ENCODE results near the gene TRIM25.
"Not testable (repeated sequence)": the region's sequence is repeated elsewhere in the genome, so short reads cannot be mapped to it uniquely, and the experiment has no call there.

TRIM25 gene

DNA sequence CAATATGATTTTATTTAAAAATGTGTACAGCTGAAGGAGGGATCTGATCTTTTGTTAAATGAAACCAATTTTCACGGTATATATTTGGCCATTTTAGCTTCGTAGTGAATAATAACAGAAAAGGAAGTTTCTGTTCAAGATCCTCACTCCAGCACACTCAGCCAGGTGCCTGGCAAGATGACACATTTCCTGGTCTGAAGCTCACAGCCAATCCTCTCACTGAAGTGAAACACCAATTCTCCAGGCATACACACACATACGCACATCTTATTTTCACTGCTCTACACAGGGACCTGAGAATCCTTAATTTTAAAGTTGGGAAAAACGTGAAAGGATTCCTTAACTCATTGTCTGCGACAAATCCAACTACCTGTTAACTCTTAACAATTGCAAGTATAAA lies 24.4 kb upstream of the TRIM25 start:
- not testable (repeated sequence) for H3K4me3 ChIP-seq (ENCODE audit: low read length); DNase-seq (ENCODE audit: low read depth, low spot score); H3K36me3 ChIP-seq (ENCODE audit: control insufficient read depth, insufficient read depth, low read length); H3K4me1 ChIP-seq (ENCODE audit: control insufficient read depth, insufficient read depth, low read length); H3K27ac ChIP-seq (ENCODE audit: low read length); H3K27me3 ChIP-seq (ENCODE audit: control insufficient read depth, insufficient read depth, low read length); H3K9me3 ChIP-seq (ENCODE audit: control insufficient read depth, insufficient read depth, low read length)
- WGBS (ENCODE audit: insufficient coverage, insufficient read length): no CpG with 5 or more reads among the region's 5 CpGs

DNA sequence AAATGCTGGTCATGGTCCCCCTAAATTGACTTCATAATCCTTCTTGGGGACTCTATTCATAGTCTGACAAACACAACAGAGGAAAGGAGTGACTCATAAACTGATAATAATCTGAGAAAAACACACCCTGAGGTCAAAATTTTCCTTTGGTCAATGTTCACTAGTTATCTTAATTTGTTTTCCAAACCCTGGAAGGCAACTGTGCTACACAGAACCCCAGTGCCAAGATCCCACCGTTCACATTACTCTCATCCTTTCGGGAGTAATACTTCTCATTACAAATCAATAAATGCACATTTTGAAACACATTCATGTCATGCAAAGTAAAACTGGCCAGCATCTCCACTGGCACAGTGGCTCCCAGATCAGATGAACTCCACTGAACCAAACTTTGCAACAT lies 23.8 kb upstream of the TRIM25 start:
- DNase-seq (ENCODE audit: low read depth, low spot score): no peak
- Histone ChIP-seq H3K36me3 (ENCODE audit: control insufficient read depth, insufficient read depth, low read length) (peaks cover 2% of the 10 kb centered on the region; the same call in 1 of the 2 replicates), H3K4me1 (ENCODE audit: control insufficient read depth, insufficient read depth, low read length) (no peaks in the 10 kb centered on the region), H3K27ac (ENCODE audit: low read length) (no peak overlapping the region), H3K4me3 (ENCODE audit: low read length) (no peak overlapping the region), H3K9me3 (ENCODE audit: control insufficient read depth, insufficient read depth, low read length) (no peaks in the 10 kb centered on the region), H3K27me3 (ENCODE audit: control insufficient read depth, insufficient read depth, low read length) (no peaks in the 10 kb centered on the region)
- WGBS (ENCODE audit: insufficient coverage, insufficient read length): no CpG with 5 or more reads among the region's 2 CpGs

DNA sequence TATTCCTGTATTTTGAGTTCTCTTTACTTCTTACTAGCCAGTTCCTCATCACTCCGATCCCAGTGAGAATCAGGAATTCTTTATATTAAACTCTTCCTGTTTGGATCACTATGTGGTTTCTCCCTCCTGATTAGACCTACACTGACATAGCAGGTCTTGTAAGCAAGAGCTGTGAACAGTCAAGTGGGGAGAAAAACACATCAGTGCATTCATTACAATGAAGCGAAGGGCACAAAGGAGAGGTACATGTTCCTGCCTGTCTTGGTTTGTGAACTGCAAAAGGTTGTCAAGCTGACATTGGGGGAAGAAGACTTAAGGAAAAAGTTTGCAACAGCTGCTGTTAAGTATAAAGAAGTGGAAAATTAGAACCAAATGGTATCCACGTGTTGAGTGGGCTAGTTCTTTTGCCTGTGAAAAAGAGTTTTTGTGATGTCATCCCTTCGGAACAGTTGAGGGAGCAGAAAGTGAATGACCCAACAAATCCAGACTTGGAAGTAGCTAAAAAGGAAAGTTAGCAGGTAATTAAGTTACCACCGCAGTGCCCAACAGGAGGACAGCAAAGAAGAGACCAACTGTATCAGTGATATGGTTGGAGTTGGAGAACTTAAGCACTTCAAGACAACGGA lies 23.0 kb upstream of the TRIM25 start:
- Histone ChIP-seq H3K27ac (ENCODE audit: low read length) (no peak overlapping the region), H3K36me3 (ENCODE audit: control insufficient read depth, insufficient read depth, low read length) (peaks cover 2% of the 10 kb centered on the region; the same call in 1 of the 2 replicates)
- no peak for DNase-seq (ENCODE audit: low read depth, low spot score)

DNA sequence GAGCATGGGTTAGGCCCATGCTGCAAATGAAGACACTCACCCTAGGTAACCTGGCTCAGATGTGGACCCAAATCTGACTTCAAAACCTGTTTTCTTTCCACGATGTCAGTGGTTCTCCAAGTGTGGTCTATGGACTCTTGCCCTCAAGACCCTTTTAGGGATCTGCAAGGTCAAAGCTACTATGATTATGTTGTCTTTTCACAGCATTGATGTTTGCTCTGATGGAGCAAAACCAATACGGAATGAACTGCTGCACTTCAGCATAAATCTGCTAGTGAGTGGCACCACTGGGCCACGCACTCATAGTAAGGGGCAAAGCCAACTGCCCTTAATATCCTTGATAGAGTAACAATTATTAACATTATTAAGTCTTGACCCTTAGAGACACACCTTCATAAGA lies 21.6 kb upstream of the TRIM25 start:
- no CpG with 5 or more reads among the region's 3 CpGs for WGBS (ENCODE audit: insufficient coverage, insufficient read length)
- H3K4me1 ChIP-seq (ENCODE audit: control insufficient read depth, insufficient read depth, low read length): no peaks in the 10 kb centered on the region
- no peaks in the 10 kb centered on the region for H3K27me3 ChIP-seq (ENCODE audit: control insufficient read depth, insufficient read depth, low read length)
- H3K4me3 ChIP-seq (ENCODE audit: low read length): no peak overlapping the region
- DNase-seq (ENCODE audit: low read depth, low spot score): no peak
- peaks cover 2% of the 10 kb centered on the region; the same call in 1 of the 2 replicates for H3K36me3 ChIP-seq (ENCODE audit: control insufficient read depth, insufficient read depth, low read length)
- no peaks in the 10 kb centered on the region for H3K9me3 ChIP-seq (ENCODE audit: control insufficient read depth, insufficient read depth, low read length)
- no peak overlapping the region for H3K27ac ChIP-seq (ENCODE audit: low read length)

More for the DNA sequence above, 23.0 kb upstream of the TRIM25 start:
- no CpG with 5 or more reads among the region's 6 CpGs for WGBS (ENCODE audit: insufficient coverage, insufficient read length)
- H3K4me1 ChIP-seq (ENCODE audit: control insufficient read depth, insufficient read depth, low read length): no peaks in the 10 kb centered on the region
- no peak overlapping the region for H3K4me3 ChIP-seq (ENCODE audit: low read length)
- no peaks in the 10 kb centered on the region for H3K9me3 ChIP-seq (ENCODE audit: control insufficient read depth, insufficient read depth, low read length)
- H3K27me3 ChIP-seq (ENCODE audit: control insufficient read depth, insufficient read depth, low read length): no peaks in the 10 kb centered on the region

DNA sequence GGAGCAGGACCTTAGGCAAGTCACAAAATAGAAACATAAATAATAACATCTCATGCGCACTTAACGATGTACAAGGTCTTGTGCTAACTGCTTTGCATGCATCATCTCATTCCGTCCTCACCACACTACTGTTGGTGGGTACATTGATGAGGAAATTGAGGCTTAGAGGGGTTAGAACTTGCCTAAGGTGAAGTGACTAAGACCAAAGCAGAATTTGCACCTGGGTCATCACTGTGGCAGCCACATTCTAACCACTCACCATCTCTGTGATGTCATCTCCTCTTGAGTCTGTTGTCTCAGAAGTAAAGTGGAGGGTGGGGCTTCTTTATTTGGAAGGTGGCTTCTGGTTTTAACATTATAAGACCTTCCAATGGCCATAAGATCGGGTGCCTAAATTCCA lies 20.4 kb upstream of the TRIM25 start:
- no peak for DNase-seq (ENCODE audit: low read depth, low spot score)
- peaks cover 2% of the 10 kb centered on the region; the same call in 1 of the 2 replicates for H3K36me3 ChIP-seq (ENCODE audit: control insufficient read depth, insufficient read depth, low read length)
- no CpG with 5 or more reads among the region's 4 CpGs for WGBS (ENCODE audit: insufficient coverage, insufficient read length)

DNA sequence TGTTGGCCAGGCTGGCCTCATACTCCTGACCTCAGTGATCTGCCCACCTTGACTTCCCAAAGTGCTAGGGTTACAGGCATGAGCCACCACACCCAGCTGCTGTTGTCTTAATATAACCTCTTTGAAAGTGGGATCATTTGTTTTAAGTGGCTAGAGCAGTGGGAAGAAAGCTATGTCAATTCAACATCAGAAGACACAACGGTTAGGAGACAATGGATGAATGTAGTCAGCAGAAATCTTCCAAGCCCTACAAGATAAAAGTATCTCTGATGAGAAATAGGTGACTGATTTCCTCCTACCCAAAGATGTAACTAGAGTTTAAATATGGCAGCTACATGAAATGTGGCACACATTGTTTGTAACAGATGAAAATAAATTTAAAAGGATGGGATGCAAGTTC lies 20.0 kb upstream of the TRIM25 start:
- Histone ChIP-seq H3K4me3 (ENCODE audit: low read length) (no peak overlapping the region), H3K27ac (ENCODE audit: low read length) (no peak overlapping the region), H3K27me3 (ENCODE audit: control insufficient read depth, insufficient read depth, low read length) (no peaks in the 10 kb centered on the region), H3K36me3 (ENCODE audit: control insufficient read depth, insufficient read depth, low read length) (peaks cover 2% of the 10 kb centered on the region; the same call in 1 of the 2 replicates), H3K9me3 (ENCODE audit: control insufficient read depth, insufficient read depth, low read length) (no peaks in the 10 kb centered on the region), H3K4me1 (ENCODE audit: control insufficient read depth, insufficient read depth, low read length) (no peaks in the 10 kb centered on the region)
- no CpG with 5 or more reads among the region's 1 CpG for WGBS (ENCODE audit: insufficient coverage, insufficient read length)
- DNase-seq (ENCODE audit: low read depth, low spot score): no peak

More for the DNA sequence above, 20.4 kb upstream of the TRIM25 start:
- H3K27ac ChIP-seq (ENCODE audit: low read length): no peak overlapping the region
- no peak overlapping the region for H3K4me3 ChIP-seq (ENCODE audit: low read length)
- H3K4me1 ChIP-seq (ENCODE audit: control insufficient read depth, insufficient read depth, low read length): no peaks in the 10 kb centered on the region
- H3K9me3 ChIP-seq (ENCODE audit: control insufficient read depth, insufficient read depth, low read length): no peaks in the 10 kb centered on the region
- H3K27me3 ChIP-seq (ENCODE audit: control insufficient read depth, insufficient read depth, low read length): no peaks in the 10 kb centered on the region

DNA sequence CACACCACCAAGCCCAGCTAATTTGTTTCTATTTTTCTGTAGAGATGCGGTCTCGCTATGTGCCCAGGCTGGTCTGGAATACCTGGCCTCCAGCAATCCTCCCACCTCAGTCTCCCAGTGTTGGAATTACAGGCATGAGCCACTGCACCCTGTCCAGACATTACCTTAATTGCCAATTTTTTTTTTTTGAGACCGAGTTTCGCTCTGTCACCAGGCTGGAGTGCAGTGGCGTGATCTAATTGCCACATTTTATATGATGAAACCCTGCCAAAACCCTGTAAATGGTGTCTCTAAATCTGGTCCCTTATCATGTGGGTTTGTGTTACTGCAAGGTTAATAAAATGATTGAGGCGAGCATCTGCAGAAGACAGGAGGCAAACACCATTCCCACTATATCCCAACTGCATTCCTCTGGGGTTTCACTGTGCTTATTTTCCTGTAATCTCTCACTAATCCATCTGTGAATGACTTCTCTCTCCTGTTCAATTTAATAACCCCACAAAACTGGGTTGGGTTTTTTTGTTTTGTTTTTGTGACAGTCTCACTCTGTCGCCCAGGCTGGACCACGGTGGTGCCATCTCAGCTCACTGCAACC lies 19.4 kb upstream of the TRIM25 start:
- Histone ChIP-seq H3K4me3 (ENCODE audit: low read length) (no peak overlapping the region), H3K4me1 (ENCODE audit: control insufficient read depth, insufficient read depth, low read length) (no peaks in the 10 kb centered on the region), H3K27me3 (ENCODE audit: control insufficient read depth, insufficient read depth, low read length) (no peaks in the 10 kb centered on the region), H3K9me3 (ENCODE audit: control insufficient read depth, insufficient read depth, low read length) (no peaks in the 10 kb centered on the region), H3K36me3 (ENCODE audit: control insufficient read depth, insufficient read depth, low read length) (peaks cover 2% of the 10 kb centered on the region; the same call in 1 of the 2 replicates), H3K27ac (ENCODE audit: low read length) (no peak overlapping the region)
- no CpG with 5 or more reads among the region's 8 CpGs for WGBS (ENCODE audit: insufficient coverage, insufficient read length)
- no peak for DNase-seq (ENCODE audit: low read depth, low spot score)

DNA sequence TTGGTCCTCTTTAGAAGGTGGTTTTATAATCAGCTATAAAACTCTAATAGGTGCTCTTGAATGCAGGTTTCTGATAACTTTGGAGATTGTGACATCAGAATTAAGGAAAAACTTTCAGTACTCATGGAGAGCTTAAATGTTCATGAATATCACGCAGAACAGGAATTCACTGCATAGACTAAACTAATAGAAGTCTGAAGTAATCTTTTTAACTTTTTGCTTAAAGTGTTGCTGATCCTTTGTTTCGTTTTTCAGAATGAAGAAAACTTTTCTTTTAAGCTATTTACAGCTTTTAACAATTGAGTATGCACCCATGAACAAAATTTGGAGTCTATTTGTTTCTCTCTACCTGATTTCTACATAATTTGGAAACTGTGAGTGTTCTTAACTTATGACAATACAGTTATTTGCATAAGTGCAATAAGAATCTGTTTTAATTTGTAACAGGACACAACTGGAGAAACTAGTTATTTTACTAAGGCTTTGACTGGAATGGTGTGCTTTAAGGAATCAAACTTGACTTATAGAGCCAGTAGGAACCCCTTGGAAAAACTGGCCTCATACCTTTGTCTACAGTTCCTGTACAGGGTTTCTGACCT lies 17.0 kb upstream of the TRIM25 start:
- H3K4me1 ChIP-seq (ENCODE audit: control insufficient read depth, insufficient read depth, low read length): no peaks in the 10 kb centered on the region
- no CpG with 5 or more reads among the region's 2 CpGs for WGBS (ENCODE audit: insufficient coverage, insufficient read length)
- no peaks in the 10 kb centered on the region for H3K9me3 ChIP-seq (ENCODE audit: control insufficient read depth, insufficient read depth, low read length)
- peaks cover 2% of the 10 kb centered on the region; the same call in 1 of the 2 replicates for H3K36me3 ChIP-seq (ENCODE audit: control insufficient read depth, insufficient read depth, low read length)
- H3K27me3 ChIP-seq (ENCODE audit: control insufficient read depth, insufficient read depth, low read length): no peaks in the 10 kb centered on the region
- no peak for DNase-seq (ENCODE audit: low read depth, low spot score)
- no peak overlapping the region for H3K27ac ChIP-seq (ENCODE audit: low read length)
- no peak overlapping the region for H3K4me3 ChIP-seq (ENCODE audit: low read length)

DNA sequence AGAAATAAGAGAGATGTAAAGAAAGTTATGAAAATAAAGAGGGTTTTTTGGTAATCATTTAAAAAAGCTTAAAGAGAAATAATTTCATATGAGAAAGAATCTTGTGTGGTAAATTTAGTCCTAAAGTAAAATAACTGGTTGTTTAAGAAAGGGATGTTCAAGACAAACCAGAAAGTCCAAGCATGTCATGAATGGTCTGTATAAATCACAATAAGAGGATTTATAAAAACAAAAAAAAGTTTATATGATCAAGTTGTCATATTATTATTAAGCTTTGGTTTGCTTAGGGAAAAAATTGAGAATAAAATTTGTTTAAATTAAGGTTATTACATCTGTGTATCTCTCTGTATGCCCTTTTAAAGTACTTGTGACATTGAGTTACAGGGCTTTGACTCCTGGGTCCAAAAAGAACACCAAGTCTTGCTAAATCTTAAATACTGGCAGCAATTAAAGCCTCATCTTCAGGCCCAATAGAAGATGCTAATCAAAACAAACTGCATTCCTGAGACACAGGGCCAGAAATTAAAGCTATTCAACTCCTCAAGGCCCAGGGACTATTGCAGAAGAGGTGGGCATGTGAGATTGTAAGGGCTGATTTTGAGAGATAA lies 15.6 kb upstream of the TRIM25 start:
- no peaks in the 10 kb centered on the region for H3K4me1 ChIP-seq (ENCODE audit: control insufficient read depth, insufficient read depth, low read length)
- H3K36me3 ChIP-seq (ENCODE audit: control insufficient read depth, insufficient read depth, low read length): peaks cover 2% of the 10 kb centered on the region; the same call in 1 of the 2 replicates
- H3K27ac ChIP-seq (ENCODE audit: low read length): no peak overlapping the region
- DNase-seq (ENCODE audit: low read depth, low spot score): no peak
- H3K9me3 ChIP-seq (ENCODE audit: control insufficient read depth, insufficient read depth, low read length): no peaks in the 10 kb centered on the region
- H3K27me3 ChIP-seq (ENCODE audit: control insufficient read depth, insufficient read depth, low read length): no peaks in the 10 kb centered on the region
- H3K4me3 ChIP-seq (ENCODE audit: low read length): no peak overlapping the region

DNA sequence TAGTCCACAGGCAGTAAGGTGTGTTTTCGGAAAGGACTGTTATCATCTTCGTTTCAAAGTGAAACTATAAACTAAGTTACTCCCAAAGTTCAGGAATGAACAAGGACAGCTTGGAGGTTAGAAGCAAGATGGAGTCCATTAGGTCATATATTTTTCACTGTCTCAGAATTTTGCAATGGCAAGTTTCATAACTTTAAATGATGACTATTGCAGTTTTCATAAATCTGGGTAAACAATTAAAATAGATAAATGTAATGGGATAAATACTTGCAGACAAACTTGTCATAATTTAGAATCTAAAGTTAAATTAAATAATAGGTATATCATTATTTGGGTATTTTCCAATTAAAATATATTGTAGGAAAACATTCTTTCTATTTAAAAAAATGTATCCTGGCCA lies 14.7 kb upstream of the TRIM25 start:
- no CpG with 5 or more reads among the region's 2 CpGs for WGBS (ENCODE audit: insufficient coverage, insufficient read length)
- Histone ChIP-seq H3K27me3 (ENCODE audit: control insufficient read depth, insufficient read depth, low read length) (no peaks in the 10 kb centered on the region), H3K9me3 (ENCODE audit: control insufficient read depth, insufficient read depth, low read length) (no peaks in the 10 kb centered on the region), H3K36me3 (ENCODE audit: control insufficient read depth, insufficient read depth, low read length) (no peaks in the 10 kb centered on the region), H3K27ac (ENCODE audit: low read length) (no peak overlapping the region), H3K4me1 (ENCODE audit: control insufficient read depth, insufficient read depth, low read length) (no peaks in the 10 kb centered on the region), H3K4me3 (ENCODE audit: low read length) (no peak overlapping the region)
- DNase-seq (ENCODE audit: low read depth, low spot score): no peak

Measured in iPS DF 6.9 (cell line).